Liver (tissue), 9 donors: ENCODE data around the gene NNMT. TPM values are rescaled to one million over a fixed set of nuclear protein-coding genes. Genes with fewer than 3 reads are reported as not detected.

Experiments
- DNase-seq: peaks from one replicate; pipeline ENCODE4 v3.0.0-alpha.2; 2017; ENCODE audit warnings: low spot score
- H3K27ac ChIP-seq, 2 donors: one replicate each; pipeline ENCODE4 v1.7.0; 2013; ENCODE audit warnings: inconsistent platforms in 2 of 2, low read length in 2 of 2, control low read depth in 1 of 2, low read depth in 1 of 2, mild to moderate bottlenecking in 1 of 2
- H3K27me3 ChIP-seq, 4 donors: one replicate each; pipeline versions ENCODE4 v1.6.1 to v1.7.0; 2013; ENCODE audit warnings: low read length in 3 of 4, inconsistent platforms in 1 of 4, mild to moderate bottlenecking in 1 of 4, moderate library complexity in 1 of 4; ENCODE audit not compliant: control insufficient read depth in 4 of 4, insufficient read depth in 4 of 4
- H3K36me3 ChIP-seq, 4 donors: one replicate each; pipeline versions ENCODE4 v1.6.1 to v1.7.0; 2013; ENCODE audit warnings: low read length in 3 of 4, mild to moderate bottlenecking in 3 of 4, low read depth in 1 of 4, moderate library complexity in 1 of 4; ENCODE audit not compliant: control insufficient read depth in 4 of 4, insufficient read depth in 3 of 4
- H3K4me1 ChIP-seq, 4 donors: one replicate each; pipeline versions ENCODE4 v1.6.1 to v1.7.0; 2013; ENCODE audit warnings: low read length in 3 of 4, mild to moderate bottlenecking in 3 of 4, moderate library complexity in 1 of 4; ENCODE audit not compliant: control insufficient read depth in 4 of 4, insufficient read depth in 4 of 4
- H3K4me3 ChIP-seq, 3 donors: one replicate each; pipeline versions ENCODE4 v1.6.1 to v1.7.0; 2013; ENCODE audit warnings: low read length in 3 of 3, control low read depth in 1 of 3, low read depth in 1 of 3, mild to moderate bottlenecking in 1 of 3
- H3K9ac ChIP-seq, 2 donors: one replicate each; pipeline ENCODE4 v1.7.0; 2013; ENCODE audit warnings: low read length in 2 of 2, mild to moderate bottlenecking in 2 of 2, moderate library complexity in 2 of 2, control low read depth in 1 of 2, low read depth in 1 of 2
- H3K9me3 ChIP-seq, 4 donors: one replicate each; pipeline versions ENCODE4 v1.6.1 to v1.7.0; 2013; ENCODE audit warnings: low read length in 3 of 4; ENCODE audit not compliant: control insufficient read depth in 4 of 4
- ATF3 ChIP-seq: IDR thresholded peaks from 2 replicates; pipeline ENCODE4 v1.6.1; 2016; ENCODE audit warnings: antibody characterized with exemption
- CTCF ChIP-seq: fragments of 150-350 bp; IDR thresholded peaks from 2 replicates; pipeline ENCODE4 v1.5.1; 2017; ENCODE audit warnings: improper control_type of control experiment, low read depth, low read length; ENCODE audit not compliant: missing input control
- EGR1 ChIP-seq, 2 donors: IDR thresholded peaks; 2 replicates each; pipeline ENCODE4 v1.6.1; 2016 to 2018; ENCODE audit warnings: antibody characterized with exemption in 2 of 2, low read depth in 2 of 2
- FOXA1 ChIP-seq: IDR thresholded peaks from 2 replicates; pipeline ENCODE4 v1.6.1; 2016; ENCODE audit warnings: antibody characterized with exemption
- FOXA2 ChIP-seq: IDR thresholded peaks from 2 replicates; pipeline ENCODE4 v1.6.1; 2016; ENCODE audit warnings: antibody characterized with exemption
- GABPA ChIP-seq, 2 donors: IDR thresholded peaks in 1 of 2; conservative IDR thresholded peaks in 1 of 2; 2 replicates each; pipeline ENCODE4 v1.6.1; 2016; ENCODE audit warnings: antibody characterized with exemption in 2 of 2, mild to moderate bottlenecking in 1 of 2, moderate library complexity in 1 of 2
- RAD21 ChIP-seq, 2 donors: IDR thresholded peaks; 2 replicates each; pipeline ENCODE4 v1.6.1; 2016; ENCODE audit warnings: antibody characterized with exemption in 2 of 2, mild to moderate bottlenecking in 2 of 2
- RXRA ChIP-seq, 2 donors: IDR thresholded peaks; 2 replicates each; pipeline ENCODE4 v1.6.1; 2017 to 2018; ENCODE audit warnings: antibody characterized with exemption in 2 of 2, mild to moderate bottlenecking in 1 of 2
- SP1 ChIP-seq: IDR thresholded peaks from 2 replicates; pipeline ENCODE4 v1.6.1; 2018; ENCODE audit warnings: antibody characterized with exemption, mild to moderate bottlenecking
- TAF1 ChIP-seq: conservative IDR thresholded peaks from 2 replicates; pipeline ENCODE4 v1.6.1; 2016; ENCODE audit warnings: antibody characterized with exemption, mild to moderate bottlenecking
- YY1 ChIP-seq: IDR thresholded peaks from 2 replicates; pipeline ENCODE4 v1.6.1; 2016; ENCODE audit warnings: antibody characterized with exemption, mild to moderate bottlenecking
- ZBTB33 ChIP-seq: IDR thresholded peaks from 2 replicates; pipeline ENCODE4 v1.6.1; 2016; ENCODE audit warnings: antibody characterized with exemption
- WGBS: extraction: QIAGEN DNeasy Blood & Tissue Kit; methylation state at CpG from one replicate; pipeline ENCODE4 v1.1.7; 2013; 5-methylcytosine and 5-hydroxymethylcytosine counted together
- polyA plus RNA-seq, 2 donors: library from polyadenylated mRNA; stranded (reverse) in 1 of 2; unstranded in 1 of 2; fragments of 200-250 nt in 1 of 2; fragments of >200 nt in 1 of 2; fragmentation: Nextera tagmentation in 1 of 2; extraction: Ambion mirVana in 1 of 2; gene quantifications; one replicate each; pipeline versions ENCODE4 v1.2.1 to v1.2.3, GENCODE V29; 2013 to 2015
- total RNA-seq, 2 donors: library from RNA; depleted of rRNA; stranded (reverse); fragments of >200 nt; gene quantifications; one replicate each; pipeline ENCODE4 v1.2.3, GENCODE V29; 2014
- donor health status: healthy.
- donor health status: healthy.
- donor health status: healthy.
- donor health status: healthy.
- donor health status: healthy.

NNMT gene
- total and polyA plus RNA-seq, 4 donors = 0.47 to 3,724 (median 2,877) TPM

GRCh38 chr11:114290503-114291235, 5.5 kb upstream of the NNMT start:
- DNase-seq = no peak
- H3K4me3 ChIP-seq = peak overlapping the region; percentile 34 to 68 (median 65)
- H3K27ac ChIP-seq = peak overlapping the region; percentile 72 to 94
- H3K27me3 ChIP-seq = no peaks in the 10 kb centered on the region
- peak overlapping the region; percentile 35 to 91 for H3K9ac ChIP-seq
- TF ChIP-seq YY1 = no peak
- no peak for TF ChIP-seq GABPA (IDR thresholded peaks at IDR 0.05 in 1 of 2, conservative IDR thresholded peaks at IDR 0.05 in 1 of 2)
- TF ChIP-seq TAF1 = no peak
- TF ChIP-seq ZBTB33 = no peak
- no peak for TF ChIP-seq EGR1 (IDR thresholded peaks at IDR 0.05; ENCODE audit: low read depth in 2 of 2)
- TF ChIP-seq FOXA2 = no peak
- no peak for TF ChIP-seq FOXA1
- TF ChIP-seq SP1 = no peak
- no peak for TF ChIP-seq CTCF
- no peak for TF ChIP-seq ATF3
- TF ChIP-seq RXRA (IDR thresholded peaks at IDR 0.05) = no peak
- no peaks in the 10 kb centered on the region for H3K9me3 ChIP-seq
- WGBS = 85% methylated on average over 2 of the region's 2 CpGs
- H3K36me3 ChIP-seq = no peaks in the 10 kb centered on the region
- peaks cover 8 to 21% (median 14%) of the 10 kb centered on the region in 4 donors for H3K4me1 ChIP-seq

- Histone ChIP-seq H3K4me1 (peaks cover 9 to 23% (median 14%) of the 10 kb centered on the region in 4 donors), H3K27me3 (no peaks in the 10 kb centered on the region), H3K27ac (peak overlapping the region; percentile 72 to 94), H3K36me3 (no peaks in the 10 kb centered on the region), H3K9ac (peak overlapping the region; percentile 35 to 91), H3K9me3 (no peaks in the 10 kb centered on the region), H3K4me3 (peak overlapping the region; percentile 34 to 68 (median 65))
- DNase-seq = no peak
- no peak for TF ChIP-seq RAD21 (IDR thresholded peaks at IDR 0.05)
- WGBS = 32% methylated on average over 5 of the region's 5 CpGs
Observed at GRCh38 chr11:114291381-114291780, 4.8 kb upstream of the NNMT start.
